GM12873 (cell line): ENCODE data around the gene CLASP2.

Experiments
- CTCF ChIP-seq: IDR thresholded peaks from 2 replicates; pipeline ENCODE4 v1.5.1; 2012; ENCODE audit warnings: low read depth, mild to moderate bottlenecking, moderate library complexity, low read length, control low read depth; ENCODE audit not compliant: insufficient read depth; ENCODE audit errors: missing control alignments

The CLASP2 gene

GRCh38 chr3:33521736-33522135 is 196.3 kb downstream of the CLASP2 start:
- TF ChIP-seq CTCF: no peak

GRCh38 chr3:33513262-33513863 is 204.7 kb downstream of the CLASP2 start:
- no peak for TF ChIP-seq CTCF

- TF ChIP-seq CTCF: no peak
Measured at GRCh38 chr3:33505027-33505426, 213.0 kb downstream of the CLASP2 start.

GRCh38 chr3:33496449-33496848 is 221.6 kb downstream of the CLASP2 start:
- TF ChIP-seq CTCF: no peak

GRCh38 chr3:33491721-33492120 is 226.3 kb downstream of the CLASP2 start:
- TF ChIP-seq CTCF: no peak

GRCh38 chr3:33490641-33491241 is 227.3 kb downstream of the CLASP2 start:
- TF ChIP-seq CTCF: no peak

- TF ChIP-seq CTCF: no peak
Measured at GRCh38 chr3:33488683-33489082, 229.4 kb downstream of the CLASP2 start.
